Psoas muscle (tissue), 8 donors: ENCODE results near the gene NPIPB6. TPM values are rescaled to one million over a fixed set of nuclear protein-coding genes. Genes with fewer than 3 reads are reported as not detected.

Experiments
- ATAC-seq, 4 donors: fragments of 200-7000 bp; cut with Tn5 transposase; one replicate each; pipeline ENCODE4 v1.9.1; 2020; ENCODE audit warnings: moderate library complexity in 3 of 4, mild to moderate bottlenecking in 2 of 4
- DNase-seq, 2 donors: peaks; one replicate each; pipeline ENCODE4 v3.0.0-alpha.2; 2020
- H3K27ac ChIP-seq: fragments of 200-600 bp; one replicate; pipeline ENCODE4 v1.8.0; 2022
- H3K27me3 ChIP-seq, 3 donors: fragments of 200-600 bp in 1 of 3; one replicate each; pipeline versions ENCODE4 v1.6.1 to v1.8.0; 2013 to 2022; ENCODE audit warnings: low read length in 2 of 3, mild to moderate bottlenecking in 2 of 3, moderate library complexity in 1 of 3; ENCODE audit not compliant: insufficient read depth in 3 of 3
- H3K36me3 ChIP-seq, 2 donors: fragments of 200-600 bp in 1 of 2; one replicate each; pipeline versions ENCODE4 v1.6.1 to v1.8.0; 2013 to 2022; ENCODE audit warnings: low read depth in 1 of 2, mild to moderate bottlenecking in 1 of 2, moderate library complexity in 1 of 2; ENCODE audit not compliant: insufficient read depth in 1 of 2
- H3K4me1 ChIP-seq: fragments of 200-600 bp; one replicate; pipeline ENCODE4 v1.8.0; 2022
- H3K4me3 ChIP-seq: fragments of 200-600 bp; one replicate; pipeline ENCODE4 v1.8.0; 2022; ENCODE audit warnings: mild to moderate bottlenecking
- H3K9me3 ChIP-seq: fragments of 200-600 bp; one replicate; pipeline ENCODE4 v1.8.0; 2022
- CTCF ChIP-seq: fragments of 200-600 bp; IDR thresholded peaks from one replicate; pipeline ENCODE4 v1.8.0; 2022; ENCODE audit warnings: antibody characterized with exemption
- WGBS, 3 donors: extraction: QIAGEN DNeasy Blood & Tissue Kit; methylation state at CpG; one replicate each; pipeline versions ENCODE4 v1.1.6 to v1.1.7; 2013; 5-methylcytosine and 5-hydroxymethylcytosine counted together
- intact Hi-C, 2 donors: fragments of 100-400 bp; cut with DNase I; formaldehyde crosslinking; loops; one replicate each; pipeline versions ENCODE4 v1.11.0 to v1.14.2; 2022
- polyA plus RNA-seq, 3 donors: library from polyadenylated mRNA; stranded (reverse); fragments of 200-250 nt; gene quantifications; one replicate each; pipeline ENCODE4 v1.2.3, GENCODE V29; 2013
- total RNA-seq, 4 donors: library from RNA; stranded (reverse); fragmentation: NEBNext Ultra II Directional in 2 of 4; extraction: Animal tissue kit (Norgen Biotek cat#: 25700) in 2 of 4; gene quantifications; one replicate each; pipeline versions ENCODE4 v1.2.1 to v1.2.4, GENCODE V29; 2021 to 2023
- donor health status: healthy with polysubstance abuse.
- donor health status: DM: no; HTN: no; CAD: no; lungs with moderate emphysema.
- donor health status: Bipolar disorder and iron deficiency.
- donor health status: healthy.
- donor health status: DM: yes; HTN: yes; CAD: no.
- donor health status: DM: no; HTN: no; CAD: no.
- donor health status: DM: no; HTN: no; CAD: no.
- donor health status: DM: yes; HTN: yes; CAD: no.

NPIPB6 gene
- total and polyA plus RNA-seq, 7 donors: 0.17 to 1.5 (median 0.72) TPM; not detected in 1

GRCh38 chr16:28301154-28301553 is 62.2 kb downstream of the NPIPB6 start:
- Histone ChIP-seq H3K27me3 (no peaks in the 10 kb centered on the region), H3K9me3 (no peaks in the 10 kb centered on the region), H3K36me3 (no peaks in the 10 kb centered on the region), H3K27ac (peak overlapping the region; percentile 18), H3K4me1 (peaks cover 10% of the 10 kb centered on the region), H3K4me3 (no peak overlapping the region)
- 23 to 41% (median 35%) methylated on average over 6 of the region's 6 CpGs for WGBS, 3 donors
- TF ChIP-seq CTCF: no peak
- ATAC-seq (peak; percentile 89 to 98 (median 96)), DNase-seq (peak in 1 of 2 donors; percentile 69)
- intact Hi-C loops: no loop called here

- ATAC-seq (no peak), DNase-seq (no peak)
- Histone ChIP-seq H3K4me1 (peaks cover 10% of the 10 kb centered on the region), H3K27me3 (no peaks in the 10 kb centered on the region), H3K36me3 (no peaks in the 10 kb centered on the region), H3K4me3 (no peak overlapping the region), H3K9me3 (no peaks in the 10 kb centered on the region), H3K27ac (peak overlapping the region; percentile 18)
- 88 to 94% (median 90%) methylated on average over 5 of the region's 5 CpGs for WGBS, 3 donors
- intact Hi-C loops: no loop called here
- no peak for TF ChIP-seq CTCF
Observed at GRCh38 chr16:28300327-28300726, 63.0 kb downstream of the NPIPB6 start.

- Histone ChIP-seq H3K9me3 (no peaks in the 10 kb centered on the region), H3K27me3 (no peaks in the 10 kb centered on the region), H3K36me3 (no peaks in the 10 kb centered on the region), H3K4me3 (no peak overlapping the region), H3K27ac (no peak overlapping the region), H3K4me1 (peaks cover 10% of the 10 kb centered on the region)
- intact Hi-C loops: no loop called here
- WGBS, 3 donors: 61 to 74% (median 72%) methylated on average over 4 of the region's 4 CpGs
- DNase-seq: no peak
- TF ChIP-seq CTCF: no peak
- no peak for ATAC-seq
Observed at GRCh38 chr16:28298511-28298878, 64.8 kb downstream of the NPIPB6 start.

- H3K4me3 ChIP-seq: no peak overlapping the region
Observed at GRCh38 chr16:28297784-28298510, 65.4 kb downstream of the NPIPB6 start.

More at GRCh38 chr16:28297784-28298510, 65.4 kb downstream of the NPIPB6 start:
- DNase-seq (no peak), ATAC-seq (no peak)
- 53 to 65% (median 56%) methylated on average over 11 of the region's 11 CpGs for WGBS, 3 donors
- H3K27ac ChIP-seq: no peak overlapping the region
- no peaks in the 10 kb centered on the region for H3K36me3 ChIP-seq
- intact Hi-C loops: no loop called here
- no peaks in the 10 kb centered on the region for H3K27me3 ChIP-seq
- TF ChIP-seq CTCF: no peak
- H3K9me3 ChIP-seq: no peaks in the 10 kb centered on the region
- peaks cover 15% of the 10 kb centered on the region for H3K4me1 ChIP-seq
